ENCODE measurements around the gene METTL2B. TPM values are rescaled to one million over a fixed set of nuclear protein-coding genes. Genes with fewer than 3 reads are reported as not detected.
"Not testable (repeated sequence)": the region's sequence is repeated elsewhere in the genome, so short reads cannot be mapped to it uniquely, and the experiment has no call there.

Gene METTL2B
- total and polyA plus RNA-seq, 5 experiments from 2014 or later = 11.5 to 38.0 (median 28.7) TPM

- H3K27ac Mint-ChIP-seq, DNase-seq, H3K36me3 Mint-ChIP-seq, ATAC-seq, H3K9me3 Mint-ChIP-seq, POLR2A ChIA-PET, H3K4me3 Mint-ChIP-seq, H3K27me3 Mint-ChIP-seq: not testable (repeated sequence)
- peaks cover 4 to 14% (median 10%) of the 10 kb centered on the region in 4 donors for H3K4me1 Mint-ChIP-seq
These were observed 35.1 kb downstream of the METTL2B start for GRCh38 chr7:128511692-128512091.

DNA sequence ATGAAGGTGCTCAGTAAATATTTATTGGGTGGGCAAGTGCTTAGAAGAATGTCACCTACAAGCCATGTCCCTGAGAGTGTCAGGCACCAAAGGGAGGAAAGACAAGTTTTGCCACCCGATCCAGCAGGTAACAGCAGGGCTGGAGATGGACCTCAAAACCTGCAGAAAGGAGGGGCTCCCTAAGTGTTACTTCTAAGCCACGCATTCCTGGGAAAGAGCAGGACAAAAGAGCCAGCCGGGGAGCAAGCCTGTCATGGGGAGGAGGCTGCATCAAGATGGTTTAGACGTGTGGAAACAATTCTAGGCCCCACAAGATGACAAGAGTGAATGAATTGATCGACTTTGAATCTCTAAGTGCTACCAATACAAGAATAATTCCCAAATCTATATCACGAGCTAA lies 38.7 kb downstream of the METTL2B start:
- H3K27ac Mint-ChIP-seq, H3K36me3 Mint-ChIP-seq, H3K4me3 Mint-ChIP-seq, H3K4me1 Mint-ChIP-seq, H3K9me3 Mint-ChIP-seq, DNase-seq, ATAC-seq, POLR2A ChIA-PET, H3K27me3 Mint-ChIP-seq: not testable (repeated sequence)

- DNase-seq, H3K4me3 Mint-ChIP-seq, ATAC-seq, H3K27me3 Mint-ChIP-seq, H3K4me1 Mint-ChIP-seq, POLR2A ChIA-PET, H3K36me3 Mint-ChIP-seq, H3K9me3 Mint-ChIP-seq, H3K27ac Mint-ChIP-seq: not testable (repeated sequence)
These were observed 40.5 kb downstream of the METTL2B start for GRCh38 chr7:128517023-128517422.

- not testable (repeated sequence) for H3K9me3 Mint-ChIP-seq, H3K27me3 Mint-ChIP-seq, H3K36me3 Mint-ChIP-seq
- POLR2A ChIA-PET = interaction anchor here (0.6 kb wide), 1 partner anchor 17 kb away, joined by 6 read pairs; no protein-coding TSS in a partner anchor
- peaks cover 6 to 18% (median 12%) of the 10 kb centered on the region in 4 donors for H3K4me1 Mint-ChIP-seq
- peak overlapping the region in 2 of 10 donors; percentile 30 to 42 for H3K4me3 Mint-ChIP-seq
- peak overlapping the region; percentile 52 to 90 (median 80) for H3K27ac Mint-ChIP-seq
- ATAC-seq (peak; percentile 61 to 90), DNase-seq (peak; percentile 41 to 87 (median 52))
These were observed 46.8 kb downstream of the METTL2B start for GRCh38 chr7:128523226-128523931.

DNA sequence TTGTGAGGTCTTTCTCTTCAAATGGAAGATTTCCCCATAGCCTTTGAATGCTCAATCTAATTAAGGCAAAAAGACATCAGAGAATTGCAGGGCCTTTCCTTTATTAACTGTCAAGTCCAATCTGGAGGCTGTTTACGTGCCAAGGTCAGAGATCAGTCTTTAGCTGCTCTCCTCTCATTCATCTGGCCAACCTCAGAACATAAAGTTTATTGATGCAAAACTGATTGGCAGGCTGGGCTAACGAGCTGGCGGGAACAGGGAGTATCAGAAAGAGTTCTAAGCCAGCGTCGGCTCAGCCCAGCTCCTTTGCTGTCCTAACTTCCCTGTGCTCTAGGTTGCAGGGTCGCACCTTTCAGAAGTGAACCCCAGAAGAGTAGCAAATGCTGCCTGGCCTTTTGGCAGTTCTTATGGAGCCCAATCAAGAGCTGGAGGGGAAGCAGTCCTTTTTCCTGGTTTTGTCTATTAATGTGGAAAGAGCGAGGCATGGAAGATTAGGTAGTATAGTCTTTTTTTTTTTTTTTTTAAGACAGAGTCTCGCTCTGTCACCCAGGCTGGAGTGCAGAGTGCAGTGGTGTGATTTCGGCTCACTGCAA lies 47.5 kb downstream of the METTL2B start:
- not testable (repeated sequence) for ATAC-seq, H3K9me3 Mint-ChIP-seq, DNase-seq, H3K27me3 Mint-ChIP-seq, H3K36me3 Mint-ChIP-seq
- Mint-ChIP-seq H3K4me3 (peak overlapping the region in 1 of 10 donors; percentile 29), H3K27ac (peak overlapping the region in 2 of 10 donors; percentile 17 to 27), H3K4me1 (peaks cover 6 to 18% (median 12%) of the 10 kb centered on the region in 4 donors)
- POLR2A ChIA-PET = interaction anchor here (0.6 kb wide), 1 partner anchor 16 kb away, joined by 6 read pairs; no protein-coding TSS in a partner anchor

GRCh38 chr7:128525584-128525983 lies 49.0 kb downstream of the METTL2B start:
- POLR2A ChIA-PET, H3K9me3 Mint-ChIP-seq, H3K27me3 Mint-ChIP-seq, H3K36me3 Mint-ChIP-seq, ATAC-seq, H3K4me3 Mint-ChIP-seq, DNase-seq: not testable (repeated sequence)
- Mint-ChIP-seq H3K4me1 (peaks cover 10 to 25% (median 19%) of the 10 kb centered on the region in 4 donors), H3K27ac (peak overlapping the region in 5 of 10 donors; percentile 44 to 74 (median 56))

DNA sequence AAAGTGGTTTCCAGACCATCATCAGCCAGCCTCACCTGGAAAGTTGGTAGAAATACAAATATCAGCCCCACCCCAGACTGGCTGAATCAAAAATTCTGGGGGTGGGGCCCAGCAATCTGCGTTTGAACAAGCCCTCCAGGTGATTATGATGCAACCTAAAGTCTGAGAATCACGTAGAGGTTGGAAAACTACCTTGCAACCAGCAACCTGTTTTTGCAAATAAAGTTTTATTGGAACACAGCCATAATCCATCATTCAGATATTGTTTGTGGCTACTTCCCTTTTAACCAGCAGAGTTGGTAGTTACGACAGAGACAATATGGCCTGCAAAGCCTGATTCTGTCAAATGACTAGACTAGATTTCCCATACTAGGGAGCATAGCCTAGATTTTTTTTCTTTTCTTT lies 49.5 kb downstream of the METTL2B start:
- ATAC-seq, H3K27me3 Mint-ChIP-seq, POLR2A ChIA-PET, H3K9me3 Mint-ChIP-seq, DNase-seq, H3K4me3 Mint-ChIP-seq, H3K36me3 Mint-ChIP-seq, H3K27ac Mint-ChIP-seq: not testable (repeated sequence)
- H3K4me1 Mint-ChIP-seq = peaks cover 10 to 25% (median 19%) of the 10 kb centered on the region in 4 donors

- H3K27ac Mint-ChIP-seq = peak overlapping the region in 2 of 10 donors; percentile 66 to 85
- peaks cover 18 to 29% (median 24%) of the 10 kb centered on the region in 4 donors for H3K4me1 Mint-ChIP-seq
- POLR2A ChIA-PET, H3K9me3 Mint-ChIP-seq, H3K27me3 Mint-ChIP-seq, ATAC-seq, DNase-seq: not testable (repeated sequence)
- peak overlapping the region in 4 of 10 donors; percentile 7 to 42 (median 17) for H3K4me3 Mint-ChIP-seq
- H3K36me3 Mint-ChIP-seq = peaks cover 0 to 13% (median 0%) of the 10 kb centered on the region in 3 donors
These were observed 52.6 kb downstream of the METTL2B start for GRCh38 chr7:128529191-128529590.

- H3K9me3 Mint-ChIP-seq, H3K27me3 Mint-ChIP-seq, POLR2A ChIA-PET: not testable (repeated sequence)
- Mint-ChIP-seq H3K4me3 (peak overlapping the region; percentile 75 to 92 (median 88)), H3K36me3 (peaks cover 0 to 23% (median 0%) of the 10 kb centered on the region in 3 donors), H3K4me1 (peaks cover 20 to 37% (median 32%) of the 10 kb centered on the region in 4 donors), H3K27ac (peak overlapping the region; percentile 84 to 96 (median 94))
- peak in 9 of 10 donors; percentile 39 to 83 (median 63) for DNase-seq
- ATAC-seq = peak; percentile 62
These were observed 53.7 kb downstream of the METTL2B start for GRCh38 chr7:128530121-128530854.

DNA sequence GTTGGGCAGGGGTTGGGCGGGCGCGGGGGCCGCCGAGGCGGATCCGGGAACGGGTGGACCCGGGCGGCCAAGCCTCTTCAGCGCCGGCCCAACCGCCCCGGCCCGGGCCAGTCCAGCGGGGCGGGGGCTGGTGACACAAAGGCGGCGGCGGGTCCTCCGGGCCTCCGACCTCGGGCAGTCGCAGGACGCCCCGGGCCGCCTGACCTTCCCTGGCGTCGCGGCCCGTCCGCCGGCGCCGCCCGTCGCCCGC lies 54.2 kb downstream of the METTL2B start:
- ATAC-seq (peak; percentile 31 to 41), DNase-seq (no peak)
- H3K4me3 Mint-ChIP-seq = no peak overlapping the region
- H3K9me3 Mint-ChIP-seq = no peaks in the 10 kb centered on the region
- H3K27me3 Mint-ChIP-seq = no peaks in the 10 kb centered on the region
- H3K36me3 Mint-ChIP-seq = peaks cover 0 to 28% (median 0%) of the 10 kb centered on the region in 3 donors
- POLR2A ChIA-PET = no interaction called here
- H3K27ac Mint-ChIP-seq = no peak overlapping the region
- H3K4me1 Mint-ChIP-seq = peaks cover 20 to 38% (median 34%) of the 10 kb centered on the region in 4 donors

DNA sequence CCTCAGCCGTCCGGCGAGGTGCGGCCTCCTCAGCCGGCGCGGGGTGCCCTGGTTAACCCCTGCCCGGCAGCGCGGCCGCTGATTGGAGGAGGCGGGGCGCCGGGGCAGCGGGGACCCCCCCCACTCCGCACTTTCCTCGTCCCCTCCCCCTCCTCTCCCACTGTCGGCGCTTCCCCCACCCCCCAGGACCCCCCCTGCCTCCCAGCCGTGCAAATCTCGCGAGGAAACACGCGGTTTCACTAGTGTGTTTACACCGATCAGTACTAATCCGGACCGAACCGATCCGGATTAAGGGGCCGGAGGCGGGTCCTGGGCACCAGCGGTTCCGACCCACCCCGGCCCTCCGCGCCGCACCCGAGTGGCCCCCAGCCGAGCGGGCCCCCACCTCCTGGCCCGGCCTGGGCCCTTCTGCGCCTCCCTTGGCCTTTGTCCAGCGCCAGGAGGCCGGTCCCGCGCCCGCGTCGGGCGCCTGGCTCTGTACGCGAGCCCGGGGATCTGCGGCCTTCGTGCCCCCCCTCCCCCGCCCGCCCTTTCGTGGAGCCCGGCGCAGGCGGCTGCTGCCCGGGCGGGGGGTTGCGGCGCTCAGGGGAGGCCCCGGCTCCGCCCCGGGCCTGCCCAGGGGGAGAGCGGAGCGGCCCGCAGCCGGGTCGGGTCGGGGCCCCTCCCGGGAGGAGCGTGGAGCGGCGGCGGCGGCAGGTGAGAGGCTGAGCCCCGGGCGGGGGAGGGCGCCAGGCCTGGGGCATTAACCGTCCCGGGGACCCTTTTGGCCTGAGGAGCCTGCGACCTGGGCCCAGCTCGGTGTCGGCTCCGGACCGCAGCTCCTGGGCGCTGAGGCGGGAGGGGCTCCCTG lies 54.8 kb downstream of the METTL2B start:
- peak overlapping the region; percentile 36 to 83 (median 58) for H3K4me3 Mint-ChIP-seq
- peak; percentile 62 to 90 (median 78) for DNase-seq
- H3K4me1 Mint-ChIP-seq = peaks cover 20 to 41% (median 34%) of the 10 kb centered on the region in 4 donors
- ATAC-seq = peak; percentile 69 to 75
- peak overlapping the region in 7 of 10 donors; percentile 41 to 85 (median 65) for H3K27ac Mint-ChIP-seq
- POLR2A ChIA-PET, H3K27me3 Mint-ChIP-seq, H3K9me3 Mint-ChIP-seq: not testable (repeated sequence)
- H3K36me3 Mint-ChIP-seq = peaks cover 0 to 33% (median 0%) of the 10 kb centered on the region in 3 donors

DNA sequence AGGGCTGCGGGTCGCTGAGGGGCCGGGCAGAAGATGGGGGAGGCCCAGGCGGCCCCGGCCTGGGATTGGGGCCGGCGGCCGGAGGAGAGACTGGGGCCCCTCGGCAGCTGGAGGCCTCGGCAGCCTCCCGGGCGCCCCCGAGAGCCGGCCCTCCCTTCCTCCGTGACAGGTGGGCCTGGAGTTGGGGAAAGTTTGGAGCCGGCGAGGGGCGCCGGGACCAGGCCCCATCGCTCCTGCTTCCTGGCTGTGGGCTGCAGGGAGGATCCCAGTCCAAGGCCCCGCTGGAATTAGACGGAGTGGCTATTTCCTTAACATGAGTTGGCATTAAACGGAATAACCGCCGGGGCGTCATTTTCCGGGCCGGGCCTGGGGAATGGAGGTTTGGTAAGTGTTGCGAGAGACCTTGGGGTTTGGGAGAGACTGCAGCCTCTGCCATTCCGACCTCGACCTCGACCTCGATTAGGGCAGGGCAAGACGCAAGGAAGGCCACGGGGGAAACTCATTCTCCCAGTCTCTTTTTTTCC lies 55.5 kb downstream of the METTL2B start:
- POLR2A ChIA-PET = interaction anchor here (0.6 kb wide), 1 partner anchor 67 kb away, joined by 4 read pairs; no protein-coding TSS in a partner anchor
- H3K4me3 Mint-ChIP-seq = peak overlapping the region; percentile 76 to 93 (median 89)
- peaks cover 0 to 39% (median 0%) of the 10 kb centered on the region in 3 donors for H3K36me3 Mint-ChIP-seq
- peaks cover 20 to 45% (median 35%) of the 10 kb centered on the region in 4 donors for H3K4me1 Mint-ChIP-seq
- ATAC-seq (peak; percentile 4 to 8), DNase-seq (peak in 7 of 10 donors; percentile 6 to 33 (median 17))
- H3K9me3 Mint-ChIP-seq, H3K27me3 Mint-ChIP-seq: not testable (repeated sequence)
- peak overlapping the region; percentile 85 to 98 (median 94) for H3K27ac Mint-ChIP-seq

Data from naive thymus-derived CD8-positive, alpha-beta T cell (primary cell).